ENCODE measurements around the gene RAET1E.
"Not testable (repeated sequence)": the region's sequence is repeated elsewhere in the genome, so short reads cannot be mapped to it uniquely, and the experiment has no call there.

Gene RAET1E

DNA sequence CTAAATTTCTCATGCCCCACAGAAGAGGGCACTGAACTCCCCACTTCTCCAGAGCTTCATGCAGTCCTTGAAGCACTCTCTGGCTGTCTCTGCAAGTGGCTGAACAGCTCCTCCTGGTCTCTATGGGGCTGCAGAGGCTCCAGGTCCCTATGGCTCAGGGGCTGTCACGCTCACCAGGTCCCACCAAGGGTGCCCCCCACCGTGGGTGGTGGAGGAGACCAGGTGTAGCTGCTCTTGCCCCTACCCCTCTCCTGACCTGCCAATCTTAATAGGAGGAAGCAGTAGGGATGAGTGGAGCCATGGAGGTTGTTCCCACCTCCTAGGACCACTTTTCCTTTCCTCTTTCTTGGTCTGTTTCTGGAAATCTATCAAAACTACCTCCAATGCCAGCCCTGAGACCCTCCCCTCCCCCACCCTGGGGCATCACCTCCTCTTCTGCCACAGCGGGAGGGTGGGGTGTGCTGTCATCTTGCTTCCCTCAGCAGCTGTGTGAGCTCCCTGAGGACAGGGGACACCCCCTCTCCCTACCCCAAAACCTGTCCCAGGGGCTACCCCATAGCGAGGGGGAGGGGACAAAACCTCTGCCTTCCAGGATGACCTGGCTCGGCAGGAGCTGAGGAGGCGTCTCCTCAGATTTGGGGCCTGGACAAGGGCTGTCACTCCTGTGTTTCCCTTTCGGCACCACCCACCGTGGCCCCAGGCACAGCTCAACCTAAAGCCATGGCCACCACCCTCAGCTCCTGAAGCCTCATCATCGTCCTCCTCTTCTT lies 12.0 kb upstream of the RAET1E start:
- DNase-seq (ENCODE audit: low read depth) = no peak

DNA sequence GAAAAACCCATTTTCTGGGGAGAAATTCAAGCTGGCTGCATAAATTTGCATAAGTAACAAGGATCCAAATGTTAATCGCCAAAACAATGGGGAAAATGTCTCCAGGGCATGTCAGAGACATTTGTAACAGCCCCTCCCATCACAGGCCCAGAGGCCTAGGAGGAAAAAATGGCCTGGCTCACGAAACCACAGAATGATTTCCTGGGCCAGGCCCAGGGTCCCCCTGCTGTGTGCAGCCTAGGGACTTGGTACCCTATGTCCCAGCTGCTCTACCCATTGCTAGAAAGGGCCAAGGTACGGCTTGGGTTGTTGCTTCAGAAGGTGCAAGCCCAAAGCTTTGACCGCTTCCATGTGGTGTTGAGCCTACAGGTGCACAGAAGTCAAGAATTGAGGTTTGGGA lies 10.6 kb upstream of the RAET1E start:
- not testable (repeated sequence) for DNase-seq (ENCODE audit: low read depth)

DNA sequence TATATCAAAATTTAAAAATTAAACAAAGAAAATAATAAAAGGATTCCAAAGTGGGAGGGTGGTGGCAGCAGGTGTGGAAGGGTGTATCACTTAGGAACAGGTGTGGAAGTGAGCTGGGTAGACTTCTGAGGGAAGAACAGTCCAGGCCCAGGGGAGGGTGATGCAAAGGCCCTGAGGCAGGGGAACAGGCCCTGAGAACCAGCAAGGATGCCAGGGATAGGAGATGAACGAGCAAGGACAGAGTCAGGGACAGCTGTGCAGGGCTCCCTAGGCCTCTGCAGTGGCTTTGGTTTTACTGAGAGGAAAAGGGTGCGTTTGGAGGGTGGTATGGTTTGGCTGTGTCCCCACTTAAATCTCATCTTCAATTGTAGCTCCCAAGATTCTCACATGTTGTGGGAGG lies 9.4 kb upstream of the RAET1E start:
- no peak for DNase-seq (ENCODE audit: low read depth)

DNA sequence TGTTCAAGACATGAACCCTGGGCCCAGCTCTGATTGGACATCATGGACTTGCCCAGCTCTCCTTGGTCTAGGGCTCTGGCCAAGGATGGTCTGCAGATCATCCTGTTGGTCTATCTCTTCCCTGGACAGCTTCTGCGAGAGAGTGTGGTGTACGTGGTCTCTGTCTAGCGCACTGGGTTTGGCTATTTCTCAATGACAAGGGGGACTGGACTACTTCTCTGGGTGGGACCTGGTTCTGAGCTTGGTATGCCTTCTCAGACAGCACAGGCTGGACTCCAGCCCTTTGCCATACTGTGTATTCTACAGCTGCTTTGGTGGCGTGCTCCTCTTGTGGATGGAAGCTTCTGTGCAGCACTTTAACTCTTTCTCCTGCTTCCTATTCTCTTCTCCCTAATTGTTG lies 8.5 kb upstream of the RAET1E start:
- no peak for DNase-seq (ENCODE audit: low read depth)

DNA sequence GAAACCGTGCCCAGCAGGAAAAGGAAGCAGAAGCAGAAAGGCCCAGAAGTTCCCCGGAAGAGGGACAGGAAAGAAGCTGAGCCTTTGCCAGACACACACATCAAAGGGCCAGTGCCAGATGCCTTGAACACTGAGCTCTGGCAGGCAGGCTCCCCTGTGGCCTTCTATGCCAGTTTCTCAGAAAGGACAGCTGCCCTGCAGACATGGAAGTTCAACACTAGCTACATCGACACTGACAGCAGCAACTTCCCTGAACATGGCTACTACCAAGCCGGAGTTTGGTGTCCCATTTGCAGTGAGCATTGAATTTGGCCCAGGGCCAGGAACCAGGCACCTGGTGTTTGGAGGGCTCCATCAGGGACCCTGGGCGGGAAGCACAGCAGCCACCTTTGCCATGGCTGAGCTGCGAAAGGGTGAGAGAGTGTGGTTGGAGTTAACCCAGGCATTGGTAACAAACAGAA lies 8.0 kb upstream of the RAET1E start:
- DNase-seq (ENCODE audit: low read depth) = no peak

DNA sequence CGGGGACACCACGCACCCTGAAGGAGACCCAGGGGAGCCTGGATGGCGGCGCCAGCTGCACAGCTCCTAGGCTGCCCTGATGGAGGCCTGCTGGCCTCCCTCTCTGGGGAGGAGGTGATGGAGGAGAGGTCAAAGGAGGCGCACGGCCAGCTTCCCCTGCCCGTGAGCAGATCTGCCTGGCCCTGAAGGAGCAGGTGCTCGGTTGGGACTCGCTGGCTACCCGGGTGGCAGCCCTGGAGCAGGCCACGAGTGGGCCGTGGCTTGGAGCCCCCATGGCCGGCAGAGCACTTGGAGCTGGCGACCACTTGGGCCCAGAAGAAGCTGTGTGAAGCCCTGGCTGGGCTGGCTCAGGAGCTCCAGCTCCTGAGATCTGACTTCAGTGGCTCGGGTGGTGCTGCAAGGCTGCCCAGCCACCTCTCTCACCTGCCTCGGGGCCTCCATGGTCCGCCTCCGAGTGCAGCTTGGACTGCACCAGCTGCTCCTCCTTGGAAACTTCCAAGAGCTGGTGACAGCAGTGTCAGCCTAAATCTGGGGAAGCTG lies 7.5 kb upstream of the RAET1E start:
- DNase-seq (ENCODE audit: low read depth) = no peak

DNA sequence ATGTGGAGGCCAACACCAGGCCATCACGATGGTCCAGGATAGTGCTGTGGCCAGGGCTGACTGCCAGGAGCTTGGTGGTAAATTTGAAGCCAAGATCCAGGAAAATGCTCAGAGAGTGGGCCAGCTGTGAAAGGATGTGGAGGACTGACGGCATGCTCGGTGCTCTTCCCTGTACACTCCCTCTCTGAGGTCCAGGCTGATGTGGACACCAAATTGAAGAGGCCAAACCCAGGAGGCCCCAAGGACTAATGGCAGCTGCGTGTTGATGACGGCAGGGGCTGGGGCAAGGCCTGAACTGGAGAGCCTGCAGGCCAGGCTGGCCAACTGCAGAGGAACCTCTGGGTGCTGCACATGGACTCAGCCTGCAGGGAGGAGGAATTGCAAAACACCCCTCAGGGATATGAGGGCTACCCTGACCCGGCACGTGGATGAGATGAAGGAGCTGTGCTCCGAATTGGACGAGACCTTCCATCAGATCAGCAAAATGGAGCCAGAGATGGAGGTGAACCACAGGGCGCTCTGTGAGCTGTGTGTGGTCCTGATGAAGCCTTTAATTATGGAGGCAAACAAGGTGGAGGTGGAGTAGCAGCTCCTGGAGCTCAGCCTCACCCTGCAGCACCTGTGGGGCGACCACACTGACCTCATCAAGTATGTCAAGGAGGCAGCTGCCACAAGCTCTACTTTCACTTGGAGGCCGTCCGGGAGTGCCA lies 6.9 kb upstream of the RAET1E start:
- DNase-seq (ENCODE audit: low read depth) = no peak

DNA sequence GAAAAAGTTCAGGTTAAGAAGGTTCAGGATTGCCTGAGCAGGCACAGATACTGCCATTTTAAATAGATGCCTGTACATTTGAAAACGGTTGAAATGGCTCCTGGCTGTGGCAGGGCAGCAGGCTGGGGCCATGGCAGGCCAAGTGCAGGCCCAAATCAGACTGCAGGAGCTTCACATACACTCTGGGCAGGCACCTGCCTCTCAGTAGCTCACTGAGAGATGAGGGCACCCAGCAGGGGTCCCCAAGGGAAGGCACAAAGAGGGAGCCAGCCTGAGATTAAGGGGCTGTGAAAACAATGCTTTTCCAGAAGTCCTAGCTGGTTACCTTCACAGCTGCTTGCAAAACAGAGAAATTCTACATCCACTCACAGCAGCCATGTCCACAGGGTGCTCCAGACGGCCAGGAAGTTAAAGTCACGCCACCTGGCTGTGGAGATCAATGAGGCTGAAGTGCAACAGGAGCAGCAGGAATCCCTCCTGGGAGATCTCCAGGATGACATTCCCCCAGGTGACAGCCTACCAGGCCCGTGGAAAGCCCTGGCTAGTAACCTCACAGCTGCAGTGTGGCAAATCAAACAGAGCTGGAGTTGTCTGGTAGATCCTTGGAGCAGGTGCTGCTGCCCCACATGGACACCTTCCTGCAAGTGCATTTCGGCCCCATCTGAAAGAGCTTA lies 6.2 kb upstream of the RAET1E start:
- no peak for DNase-seq (ENCODE audit: low read depth)

DNA sequence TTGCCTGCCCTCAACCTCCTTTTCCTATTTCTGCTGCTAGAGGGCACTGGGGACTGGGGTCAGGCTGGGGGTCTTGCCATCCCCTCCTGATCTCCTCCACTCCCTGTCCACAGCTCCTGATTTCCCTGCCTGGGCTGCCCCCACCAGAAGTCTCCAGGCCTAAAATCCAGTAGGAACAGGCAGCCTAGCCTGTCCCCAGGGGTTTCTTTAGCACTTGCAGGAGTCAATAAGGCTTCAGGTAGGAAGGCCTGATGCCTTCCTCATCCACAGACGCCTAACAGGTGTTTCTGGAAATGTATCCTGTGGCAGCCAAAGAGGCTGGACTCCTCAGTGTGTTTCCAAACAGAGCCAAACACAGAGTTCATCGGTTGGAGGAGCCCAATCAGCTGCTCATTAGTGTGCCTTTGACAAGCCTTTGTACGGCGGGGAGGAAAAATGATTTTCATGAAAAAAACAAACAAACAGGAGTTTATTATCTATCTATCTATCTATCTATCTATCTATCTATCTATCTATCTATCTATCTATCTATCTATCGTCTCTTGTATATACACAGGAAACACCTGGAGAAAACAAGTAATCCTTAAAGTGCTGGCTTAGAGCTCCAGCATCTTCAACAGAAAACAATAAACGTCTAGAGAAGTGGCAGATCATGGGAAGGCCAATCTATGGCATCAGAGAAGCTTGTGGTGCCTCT lies 3.7 kb upstream of the RAET1E start:
- no peak for DNase-seq (ENCODE audit: low read depth)

DNA sequence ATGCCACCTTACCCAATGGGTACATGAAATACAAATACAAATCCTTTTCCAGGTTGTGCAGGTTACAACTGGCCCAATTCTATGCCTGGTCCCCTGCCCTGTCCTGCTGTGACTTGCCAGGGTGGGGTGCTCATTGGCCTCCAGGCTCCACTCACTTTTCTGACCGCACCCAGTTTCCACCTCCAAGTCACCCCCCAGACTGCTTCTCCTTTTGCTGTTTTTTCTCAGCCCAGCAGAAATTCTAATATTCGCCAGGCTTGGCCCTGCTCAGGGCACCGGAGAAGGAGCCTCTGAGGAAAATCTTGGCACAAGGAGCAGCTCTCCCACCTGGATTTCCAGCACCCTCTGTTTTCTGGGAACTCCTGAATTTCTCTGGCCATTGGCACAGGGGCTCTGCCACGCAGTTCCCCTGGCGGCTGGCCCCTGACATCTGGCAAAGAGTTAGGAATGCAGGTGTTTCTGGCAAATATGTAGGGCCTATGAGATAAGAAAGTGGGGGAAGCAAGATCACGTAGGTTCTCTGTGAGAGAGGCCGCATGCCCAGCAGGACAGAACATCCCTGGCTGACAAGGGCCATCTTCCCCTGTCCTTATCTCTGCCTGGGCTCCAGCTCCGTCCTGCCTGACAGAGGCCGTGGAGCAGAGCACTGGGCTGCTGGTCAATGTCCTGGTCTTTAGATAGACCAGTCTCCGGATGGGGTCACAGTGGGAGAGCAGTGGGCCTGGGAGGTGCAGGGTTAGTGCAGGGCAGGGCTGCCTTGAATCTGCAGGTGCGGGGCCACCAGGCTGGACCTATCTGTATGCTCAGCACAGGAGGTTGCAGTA lies 2.9 kb upstream of the RAET1E start:
- no peak for DNase-seq (ENCODE audit: low read depth)

DNA sequence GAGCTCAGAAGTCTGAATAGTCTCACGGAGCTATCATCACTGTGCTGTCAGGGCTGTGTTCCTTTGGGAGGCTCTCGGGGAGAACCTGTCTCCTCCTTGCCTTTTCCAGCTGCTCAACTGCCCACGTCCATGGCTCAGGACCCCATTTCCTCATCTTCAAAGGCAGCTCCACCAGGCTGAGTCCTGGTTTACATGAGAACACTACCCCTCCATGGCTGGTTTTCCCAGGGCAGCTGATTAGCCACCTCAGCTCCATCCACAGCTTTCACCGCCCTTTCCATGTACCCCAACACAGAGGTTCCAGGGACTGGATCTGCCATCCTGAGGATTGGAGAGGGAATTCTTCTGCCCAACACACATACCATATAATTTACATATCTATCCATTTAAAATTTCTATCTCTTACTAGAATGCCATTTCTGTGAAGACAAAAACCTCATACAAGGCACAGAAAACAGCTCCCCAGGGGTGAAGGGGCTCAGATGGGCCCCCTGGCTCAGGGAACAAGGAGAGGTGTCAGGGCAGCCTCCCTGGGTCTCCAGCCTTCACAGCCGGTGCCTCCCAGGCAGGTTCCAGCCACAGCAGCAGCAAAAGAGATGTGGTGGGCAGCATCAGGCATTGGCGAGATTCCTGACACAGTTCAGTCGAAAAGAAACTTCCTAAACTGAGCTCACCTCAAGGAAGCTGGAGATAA lies 2.2 kb upstream of the RAET1E start:
- DNase-seq (ENCODE audit: low read depth) = no peak

DNA sequence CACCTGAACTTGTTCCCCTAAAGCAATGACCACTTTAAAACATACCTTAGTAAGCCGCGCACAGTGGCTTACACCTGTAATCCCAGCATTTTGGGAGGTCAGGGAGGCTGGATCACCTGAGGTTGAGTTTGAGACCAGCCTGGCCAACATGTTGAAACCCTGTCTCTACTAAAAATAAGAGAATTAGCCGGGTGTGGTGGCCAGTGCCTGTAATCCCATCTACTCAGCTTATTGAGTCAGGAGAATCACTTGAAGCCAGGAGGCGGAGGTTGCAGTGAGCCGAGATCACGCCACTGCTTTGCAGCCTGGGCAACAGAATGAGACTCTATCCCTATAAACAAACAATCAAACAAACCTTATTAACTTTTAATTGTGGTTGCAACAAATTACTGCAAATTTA lies 1.6 kb upstream of the RAET1E start:
- DNase-seq (ENCODE audit: low read depth) = no peak

DNA sequence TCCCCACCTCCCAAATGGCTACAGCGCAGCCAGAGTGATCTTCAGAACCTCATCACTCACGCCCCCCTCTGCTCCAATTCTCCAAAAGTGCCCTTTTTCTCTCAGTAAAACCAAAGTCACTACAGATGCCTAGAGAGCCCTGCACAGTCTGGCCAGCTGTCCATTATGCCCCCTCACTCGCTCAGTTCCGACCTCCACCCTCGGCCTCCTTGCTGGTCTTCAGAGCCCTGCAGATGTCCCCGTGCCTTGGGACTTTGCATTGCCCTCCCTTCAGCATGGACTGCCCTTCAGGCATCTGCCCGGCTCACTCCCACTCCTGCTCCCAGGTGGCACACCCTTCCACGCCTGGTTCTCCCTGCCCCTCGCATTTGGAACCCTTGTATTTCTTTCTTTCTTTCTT lies 1.1 kb upstream of the RAET1E start:
- DNase-seq (ENCODE audit: low read depth) = no peak

DNA sequence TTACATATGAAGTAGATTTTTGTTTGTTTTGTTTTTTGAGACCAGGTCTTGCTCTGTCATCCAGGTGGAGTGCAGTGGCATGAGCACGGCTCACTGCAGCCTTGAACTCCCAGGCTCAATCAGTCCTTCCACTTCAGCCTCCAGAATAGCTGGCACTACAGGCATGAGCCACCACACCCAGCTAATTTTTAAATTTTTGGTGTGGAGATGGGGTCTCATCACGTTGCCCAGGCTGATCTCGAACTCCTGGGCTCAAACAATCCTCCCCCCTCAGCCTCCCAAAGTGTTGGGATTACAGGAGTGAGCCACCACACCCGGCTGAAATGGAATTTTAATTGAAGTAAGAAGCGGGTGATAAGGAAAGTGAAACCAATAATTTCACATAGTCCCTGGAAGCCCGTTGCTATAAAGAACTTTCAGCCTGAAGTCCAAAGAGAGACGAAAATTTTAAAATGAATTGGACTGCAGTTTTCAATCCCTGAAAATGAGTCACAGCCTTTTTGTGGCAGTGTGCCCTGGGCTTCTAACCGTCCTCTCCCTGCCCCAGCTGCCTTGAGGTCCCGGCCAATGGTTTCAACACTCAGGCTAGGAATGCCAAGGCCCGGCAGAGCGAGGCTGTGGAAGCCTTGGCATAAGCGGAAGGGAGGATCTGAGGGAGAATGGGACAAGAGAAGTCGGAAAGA lies 757 bp downstream of the RAET1E start:
- no peak for DNase-seq (ENCODE audit: low read depth)

DNA sequence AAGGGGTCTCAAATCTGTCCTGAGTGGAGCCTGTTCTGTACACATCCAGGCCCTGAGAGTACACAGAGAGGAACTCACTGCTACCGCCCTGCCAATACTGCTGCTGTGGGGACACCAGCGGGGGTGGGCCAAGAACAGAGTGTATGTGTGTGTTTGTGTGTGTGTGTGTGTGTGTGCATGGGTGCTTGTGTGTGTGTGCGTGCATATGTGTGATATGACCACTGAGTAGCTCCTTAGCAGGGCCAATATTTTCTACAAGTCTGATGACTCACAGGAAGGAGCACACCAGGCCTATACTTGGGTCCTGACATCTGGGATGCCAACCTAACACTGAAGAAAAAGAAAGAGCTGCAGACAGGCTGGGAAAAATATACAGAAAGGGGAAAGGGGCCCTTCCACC lies 1.4 kb downstream of the RAET1E start:
- no peak for DNase-seq (ENCODE audit: low read depth)

DNA sequence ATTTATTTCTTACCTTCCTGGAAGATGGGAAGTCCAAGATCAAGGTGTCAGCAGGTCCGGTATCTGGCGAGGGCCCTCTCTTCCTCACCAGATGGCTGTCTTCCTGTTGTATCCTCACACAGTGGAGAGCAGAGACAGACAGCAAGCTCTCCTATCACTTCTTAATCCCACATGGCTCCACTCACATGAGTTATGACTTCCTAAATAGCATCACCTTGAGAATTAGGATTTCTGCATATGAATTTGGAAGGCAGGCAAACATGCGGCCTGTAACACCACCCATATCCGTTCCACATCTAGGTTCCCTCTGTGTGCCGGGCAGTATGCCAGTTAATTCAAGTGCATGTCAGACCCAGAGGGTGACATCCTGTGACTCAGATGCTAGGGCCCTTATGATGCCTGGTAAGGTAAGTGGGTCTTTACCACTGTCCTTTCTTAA lies 2.1 kb downstream of the RAET1E start:
- DNase-seq (ENCODE audit: low read depth) = no peak

DNA sequence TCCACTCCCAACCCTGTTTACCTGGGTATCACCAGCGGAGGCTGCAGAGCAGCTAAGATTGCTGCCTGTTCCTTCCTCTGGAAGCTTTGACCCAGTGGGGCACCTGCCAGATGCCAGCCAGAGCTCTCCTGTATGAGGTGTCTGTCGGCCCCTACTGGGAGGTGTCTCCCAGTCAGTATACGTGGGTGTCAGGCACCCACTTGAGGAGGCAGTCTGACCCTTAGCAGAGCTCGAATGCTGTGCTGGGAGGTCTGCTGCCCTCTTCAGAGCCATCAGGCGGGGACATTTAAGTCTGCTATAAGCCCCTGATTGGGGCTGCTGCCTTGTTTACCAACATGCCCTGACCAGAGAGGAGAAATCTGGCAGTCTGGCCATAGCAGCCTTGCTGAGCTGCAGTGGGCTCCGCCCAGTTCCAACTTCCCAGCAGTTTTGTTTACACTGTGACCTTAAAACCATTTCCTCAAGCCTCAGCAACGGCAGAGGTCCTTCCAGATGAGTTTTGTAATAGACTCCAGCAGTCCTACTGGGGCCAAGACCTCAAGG lies 2.8 kb downstream of the RAET1E start:
- no peak for DNase-seq (ENCODE audit: low read depth)

DNA sequence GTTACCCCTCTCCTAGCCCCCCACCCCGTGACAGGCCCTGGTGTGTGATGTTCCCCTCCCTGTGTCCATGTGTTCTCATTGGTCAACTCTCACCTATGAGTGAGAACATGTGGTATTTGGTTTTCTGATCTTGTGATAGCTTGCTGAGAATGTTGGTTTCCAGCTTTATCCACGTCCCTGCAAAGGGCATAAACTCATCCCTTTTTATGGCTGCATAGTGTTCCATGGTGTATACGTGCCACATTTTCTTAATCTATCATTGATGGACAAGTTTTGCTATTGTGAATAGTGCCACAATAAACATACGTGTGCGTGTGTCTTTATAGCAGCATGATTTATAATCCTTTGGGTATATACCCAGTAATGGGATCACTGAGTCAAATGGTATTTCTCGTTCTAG lies 6.0 kb downstream of the RAET1E start:
- not testable (repeated sequence) for DNase-seq (ENCODE audit: low read depth)

DNA sequence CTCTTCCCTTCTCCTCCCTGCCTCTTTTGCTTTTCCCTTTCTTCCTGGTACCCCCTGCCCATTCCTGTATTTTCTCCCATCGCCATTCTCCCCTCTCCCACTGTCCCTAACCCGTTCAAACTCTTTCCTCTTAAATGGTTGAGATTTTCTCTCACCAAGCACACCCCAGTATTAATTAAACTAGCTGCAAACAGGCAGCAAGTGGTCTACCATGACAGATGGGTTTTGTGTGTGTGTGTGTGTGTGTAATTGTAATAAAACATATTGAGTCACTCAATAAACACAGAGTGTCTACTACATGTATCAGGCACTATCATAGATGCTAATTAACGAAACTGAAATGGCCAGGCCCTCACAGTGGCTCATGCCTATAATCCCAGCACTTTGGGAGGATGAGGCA lies 6.7 kb downstream of the RAET1E start:
- no peak for DNase-seq (ENCODE audit: low read depth)

DNA sequence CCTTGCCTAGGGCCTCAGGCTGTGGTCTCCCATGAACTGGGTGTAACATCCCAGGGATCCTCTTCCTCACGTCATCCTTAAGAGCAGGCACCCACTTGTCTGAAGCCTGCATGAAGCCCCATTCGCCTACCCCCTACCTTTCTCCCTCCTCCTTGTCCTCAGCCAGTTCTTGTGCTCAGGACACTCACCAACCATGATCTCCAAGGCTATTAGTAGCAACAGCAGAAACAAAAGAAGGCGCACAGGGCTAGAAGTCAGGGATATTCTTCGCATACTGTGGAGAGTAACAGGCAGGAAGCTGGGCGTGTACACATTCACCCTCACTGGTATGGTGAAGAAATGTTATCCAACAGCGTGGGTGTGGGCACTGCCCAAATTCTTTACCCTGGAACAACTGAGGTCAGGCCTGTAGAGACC lies 7.3 kb downstream of the RAET1E start:
- DNase-seq (ENCODE audit: low read depth) = no peak
